NCI-H510A (cell line): ENCODE results near the gene SPDYE18.
"Not testable (repeated sequence)": the region's sequence is repeated elsewhere in the genome, so short reads cannot be mapped to it uniquely, and the experiment has no call there.

Source experiments
- DNase-seq: peaks from one replicate; lab custom pipeline; 2025; lab: John Stamatoyannopoulos, UW

SPDYE18 gene

GRCh38 chr7:77062557-77062956 lies at the start of gene SPDYE18:
Gene SPDYE18, minus strand, starts transcription at chr7:77062558. Its CDS starts 2,046 bp downstream, at chr7:77060512.
- not testable (repeated sequence) for DNase-seq

- not testable (repeated sequence) for DNase-seq
These were observed 46.0 kb upstream of the SPDYE18 start for GRCh38 chr7:77108362-77108761.

- not testable (repeated sequence) for DNase-seq
These were observed 45.3 kb upstream of the SPDYE18 start for GRCh38 chr7:77107659-77108058.

GRCh38 chr7:77105904-77106303 lies 43.5 kb upstream of the SPDYE18 start:
- not testable (repeated sequence) for DNase-seq

- not testable (repeated sequence) for DNase-seq
These were observed 40.3 kb upstream of the SPDYE18 start for GRCh38 chr7:77102671-77103070.

GRCh38 chr7:77101187-77101586 lies 38.8 kb upstream of the SPDYE18 start:
- DNase-seq: not testable (repeated sequence)

- DNase-seq: not testable (repeated sequence)
These were observed 38.1 kb upstream of the SPDYE18 start for GRCh38 chr7:77100501-77100900.

- DNase-seq: not testable (repeated sequence)
These were observed 29.9 kb upstream of the SPDYE18 start for GRCh38 chr7:77092301-77092700.

- not testable (repeated sequence) for DNase-seq
These were observed 19.8 kb upstream of the SPDYE18 start for GRCh38 chr7:77082192-77082591.

- not testable (repeated sequence) for DNase-seq
These were observed 17.9 kb upstream of the SPDYE18 start for GRCh38 chr7:77080236-77080635.

GRCh38 chr7:77079624-77080023 lies 17.3 kb upstream of the SPDYE18 start:
- DNase-seq: not testable (repeated sequence)

- not testable (repeated sequence) for DNase-seq
These were observed 16.8 kb upstream of the SPDYE18 start for GRCh38 chr7:77079112-77079511.

GRCh38 chr7:77077060-77077459 lies 14.7 kb upstream of the SPDYE18 start:
- not testable (repeated sequence) for DNase-seq

GRCh38 chr7:77074786-77075396 lies 12.5 kb upstream of the SPDYE18 start:
- not testable (repeated sequence) for DNase-seq

GRCh38 chr7:77071108-77071507 lies 8.8 kb upstream of the SPDYE18 start:
- DNase-seq: not testable (repeated sequence)

- DNase-seq: not testable (repeated sequence)
These were observed 3.5 kb upstream of the SPDYE18 start for GRCh38 chr7:77065869-77066268.

- DNase-seq: not testable (repeated sequence)
These were observed 1.4 kb upstream of the SPDYE18 start for GRCh38 chr7:77063732-77064131.

GRCh38 chr7:77032261-77032660 lies 30.1 kb downstream of the SPDYE18 start, which contains the start of gene SPDYE17:
Gene SPDYE17, minus strand, starts transcription at chr7:77032361. Its CDS starts 1,791 bp downstream, at chr7:77030570.
- not testable (repeated sequence) for DNase-seq

- DNase-seq: not testable (repeated sequence)
These were observed 36.0 kb downstream of the SPDYE18 start for GRCh38 chr7:77026349-77026748.

- not testable (repeated sequence) for DNase-seq
These were observed 52.2 kb downstream of the SPDYE18 start for GRCh38 chr7:77010074-77010680.

GRCh38 chr7:77008000-77008399 lies 54.4 kb downstream of the SPDYE18 start:
- DNase-seq: not testable (repeated sequence)

GRCh38 chr7:77006127-77007110 lies 55.9 kb downstream of the SPDYE18 start:
- DNase-seq: not testable (repeated sequence)
